Tibial nerve (tissue), 4 donors: ENCODE measurements around the gene OR12D3.

Experiments
- EP300 ChIP-seq, 2 donors: sonication (generic); formaldehyde crosslinking; IDR thresholded peaks; one replicate each; pipeline ENCODE4 v1.6.1; 2017; ENCODE audit warnings: antibody characterized with exemption in 2 of 2, mild to moderate bottlenecking in 1 of 2
- POLR2A ChIP-seq, 2 donors: fragments of 450-650 bp; IDR thresholded peaks; one replicate each; pipeline ENCODE4 v1.6.1; 2017; ENCODE audit warnings: antibody characterized with exemption in 2 of 2, mild to moderate bottlenecking in 2 of 2, moderate library complexity in 2 of 2
- TF ChIP-seq, protein P1 (sequence below), 5 experiments: fragments of 200-600 bp in 3 of 5; fragments of 450-650 bp in 2 of 5; sonication (generic) in 3 of 5; IDR thresholded peaks; one replicate each; pipeline ENCODE4 v1.5.1; 2016 to 2019; ENCODE audit warnings: antibody characterized with exemption in 5 of 5, mild to moderate bottlenecking in 3 of 5, moderate library complexity in 2 of 5

DNA sequence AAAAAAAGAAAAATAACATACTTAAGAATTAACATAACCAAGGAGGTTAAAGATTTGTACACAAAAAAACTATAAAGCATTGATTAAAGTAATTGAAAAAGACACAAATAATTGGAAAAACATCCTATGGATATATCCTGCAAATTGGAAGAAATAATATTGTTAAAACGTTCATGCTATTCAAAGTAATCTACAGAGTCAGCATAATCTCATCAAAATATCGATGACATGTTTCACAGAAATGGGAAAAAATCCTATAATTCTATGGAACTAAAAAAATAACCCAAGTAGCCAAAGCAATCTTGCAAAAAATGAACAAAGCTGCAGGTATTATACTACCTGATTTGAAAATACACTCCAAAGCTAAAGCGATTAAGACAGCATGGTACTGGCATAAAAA, 29.7 kb downstream of the OR12D3 start:
- TF ChIP-seq, protein P1, sequence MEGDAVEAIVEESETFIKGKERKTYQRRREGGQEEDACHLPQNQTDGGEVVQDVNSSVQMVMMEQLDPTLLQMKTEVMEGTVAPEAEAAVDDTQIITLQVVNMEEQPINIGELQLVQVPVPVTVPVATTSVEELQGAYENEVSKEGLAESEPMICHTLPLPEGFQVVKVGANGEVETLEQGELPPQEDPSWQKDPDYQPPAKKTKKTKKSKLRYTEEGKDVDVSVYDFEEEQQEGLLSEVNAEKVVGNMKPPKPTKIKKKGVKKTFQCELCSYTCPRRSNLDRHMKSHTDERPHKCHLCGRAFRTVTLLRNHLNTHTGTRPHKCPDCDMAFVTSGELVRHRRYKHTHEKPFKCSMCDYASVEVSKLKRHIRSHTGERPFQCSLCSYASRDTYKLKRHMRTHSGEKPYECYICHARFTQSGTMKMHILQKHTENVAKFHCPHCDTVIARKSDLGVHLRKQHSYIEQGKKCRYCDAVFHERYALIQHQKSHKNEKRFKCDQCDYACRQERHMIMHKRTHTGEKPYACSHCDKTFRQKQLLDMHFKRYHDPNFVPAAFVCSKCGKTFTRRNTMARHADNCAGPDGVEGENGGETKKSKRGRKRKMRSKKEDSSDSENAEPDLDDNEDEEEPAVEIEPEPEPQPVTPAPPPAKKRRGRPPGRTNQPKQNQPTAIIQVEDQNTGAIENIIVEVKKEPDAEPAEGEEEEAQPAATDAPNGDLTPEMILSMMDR (IDR thresholded peaks at IDR 0.05) = no peak
- TF ChIP-seq EP300 (IDR thresholded peaks at IDR 0.05) (no peak), POLR2A (IDR thresholded peaks at IDR 0.05) (no peak)
